Dendritic cell treated with granulocyte-macrophage colony-stimulating factor and Interleukin-4, amounts not matched to agents 40 ng/mL and 50 ng/mL, for 4 days (primary cell): ENCODE data around the gene METTL26.
A peak's percentile ranks its signal among the peaks of the same experiment; 100 is the strongest.

ENCODE experiments used
- H3K27ac Mint-ChIP-seq: one replicate; pipeline ENCODE4 v1.8.0; 2022; ENCODE audit warnings: mild to moderate bottlenecking, mixed read lengths
- H3K27me3 Mint-ChIP-seq: one replicate; pipeline ENCODE4 v1.8.0; 2022; ENCODE audit warnings: mild to moderate bottlenecking, mixed read lengths
- H3K36me3 Mint-ChIP-seq: one replicate; pipeline ENCODE4 v1.8.0; 2022; ENCODE audit warnings: low read depth, mixed read lengths
- H3K4me1 Mint-ChIP-seq: one replicate; pipeline ENCODE4 v1.8.0; 2022; ENCODE audit warnings: low read depth, mixed read lengths
- H3K4me3 Mint-ChIP-seq: one replicate; pipeline ENCODE4 v1.8.0; 2022; ENCODE audit warnings: mild to moderate bottlenecking, moderate library complexity, mixed read lengths
- H3K9me3 Mint-ChIP-seq: one replicate; pipeline ENCODE4 v1.8.0; 2022; ENCODE audit warnings: mixed read lengths
- intact Hi-C: fragments of 100-400 bp; cut with micrococcal nuclease; formaldehyde crosslinking; loops from one replicate; pipeline ENCODE4 v1.15.0; 2022

The METTL26 gene

GRCh38 chr16:670485-671352 is 34.6 kb upstream of the METTL26 start:
- Mint-ChIP-seq H3K27me3 (peaks cover 13% of the 10 kb centered on the region), H3K36me3 (peaks cover 65% of the 10 kb centered on the region), H3K9me3 (no peaks in the 10 kb centered on the region), H3K4me1 (peaks cover 30% of the 10 kb centered on the region), H3K27ac (no peak overlapping the region), H3K4me3 (no peak overlapping the region)
- intact Hi-C loops = no loop called here

- H3K4me3 Mint-ChIP-seq = no peak overlapping the region
- H3K4me1 Mint-ChIP-seq = peaks cover 23% of the 10 kb centered on the region
- no peaks in the 10 kb centered on the region for H3K9me3 Mint-ChIP-seq
- H3K27me3 Mint-ChIP-seq = peaks cover 3% of the 10 kb centered on the region
- peaks cover 61% of the 10 kb centered on the region for H3K36me3 Mint-ChIP-seq
- intact Hi-C loops = no loop called here
- H3K27ac Mint-ChIP-seq = no peak overlapping the region
These were observed 33.6 kb upstream of the METTL26 start for GRCh38 chr16:669666-670065.

- peak overlapping the region; percentile 82 for H3K4me3 Mint-ChIP-seq
- H3K4me1 Mint-ChIP-seq = peaks cover 16% of the 10 kb centered on the region
- intact Hi-C loops = no loop called here
- H3K9me3 Mint-ChIP-seq = no peaks in the 10 kb centered on the region
- no peaks in the 10 kb centered on the region for H3K27me3 Mint-ChIP-seq
- H3K36me3 Mint-ChIP-seq = peaks cover 50% of the 10 kb centered on the region
- peak overlapping the region; percentile 84 for H3K27ac Mint-ChIP-seq
These were observed 32.5 kb upstream of the METTL26 start for GRCh38 chr16:668519-669171.

GRCh38 chr16:667780-668518 is 31.8 kb upstream of the METTL26 start, which contains the start of gene RHOT2:
Gene RHOT2 (plus strand): TSS chr16:668132. CDS start chr16:668200, 68 bp downstream.
- Mint-ChIP-seq H3K4me1 (peaks cover 16% of the 10 kb centered on the region), H3K36me3 (peaks cover 45% of the 10 kb centered on the region), H3K4me3 (peak within 1 kb of the TSS; percentile 82), H3K27me3 (no peaks in the 10 kb centered on the region), H3K9me3 (no peaks in the 10 kb centered on the region), H3K27ac (peak within 1 kb of the TSS; percentile 84)
- intact Hi-C loops = loop anchor here (1.0 kb wide), 1 partner anchor 89 kb away; no protein-coding TSS in a partner anchor

- H3K27ac Mint-ChIP-seq = peak overlapping the region; percentile 84
- no peaks in the 10 kb centered on the region for H3K27me3 Mint-ChIP-seq
- no peaks in the 10 kb centered on the region for H3K9me3 Mint-ChIP-seq
- peaks cover 43% of the 10 kb centered on the region for H3K36me3 Mint-ChIP-seq
- no peak overlapping the region for H3K4me3 Mint-ChIP-seq
- intact Hi-C loops = loop anchor here (1.0 kb wide), 1 partner anchor 88 kb away; no protein-coding TSS in a partner anchor
- peaks cover 16% of the 10 kb centered on the region for H3K4me1 Mint-ChIP-seq
These were observed 31.1 kb upstream of the METTL26 start for GRCh38 chr16:667113-667779.

- no peak overlapping the region for H3K4me3 Mint-ChIP-seq
- H3K27me3 Mint-ChIP-seq = no peaks in the 10 kb centered on the region
- intact Hi-C loops = no loop called here
- peaks cover 36% of the 10 kb centered on the region for H3K36me3 Mint-ChIP-seq
- no peak overlapping the region for H3K27ac Mint-ChIP-seq
- no peaks in the 10 kb centered on the region for H3K9me3 Mint-ChIP-seq
- H3K4me1 Mint-ChIP-seq = peaks cover 19% of the 10 kb centered on the region
These were observed 30.5 kb upstream of the METTL26 start for GRCh38 chr16:666572-666971.

- H3K9me3 Mint-ChIP-seq = no peaks in the 10 kb centered on the region
- H3K27ac Mint-ChIP-seq = no peak overlapping the region
- peaks cover 20% of the 10 kb centered on the region for H3K4me1 Mint-ChIP-seq
- H3K27me3 Mint-ChIP-seq = no peaks in the 10 kb centered on the region
- H3K4me3 Mint-ChIP-seq = no peak overlapping the region
- intact Hi-C loops = no loop called here
- H3K36me3 Mint-ChIP-seq = peaks cover 21% of the 10 kb centered on the region
These were observed 26.5 kb upstream of the METTL26 start for GRCh38 chr16:662597-662996.

GRCh38 chr16:662095-662494 is 26.0 kb upstream of the METTL26 start:
- H3K27me3 Mint-ChIP-seq = no peaks in the 10 kb centered on the region
- H3K27ac Mint-ChIP-seq = no peak overlapping the region

GRCh38 chr16:661184-661821 is 25.2 kb upstream of the METTL26 start:
- H3K36me3 Mint-ChIP-seq = peaks cover 28% of the 10 kb centered on the region
- H3K27me3 Mint-ChIP-seq = no peaks in the 10 kb centered on the region
- peak overlapping the region; percentile 46 for H3K27ac Mint-ChIP-seq
- intact Hi-C loops = no loop called here
- peaks cover 18% of the 10 kb centered on the region for H3K4me1 Mint-ChIP-seq
- H3K9me3 Mint-ChIP-seq = no peaks in the 10 kb centered on the region
- H3K4me3 Mint-ChIP-seq = peak overlapping the region; percentile 6

More at GRCh38 chr16:662095-662494, 26.0 kb upstream of the METTL26 start:
- H3K9me3 Mint-ChIP-seq = no peaks in the 10 kb centered on the region
- H3K4me1 Mint-ChIP-seq = peaks cover 18% of the 10 kb centered on the region
- no peak overlapping the region for H3K4me3 Mint-ChIP-seq
- intact Hi-C loops = no loop called here
- peaks cover 21% of the 10 kb centered on the region for H3K36me3 Mint-ChIP-seq

GRCh38 chr16:660459-661183 is 24.5 kb upstream of the METTL26 start:
- H3K4me3 Mint-ChIP-seq = peak overlapping the region; percentile 63
- peaks cover 34% of the 10 kb centered on the region for H3K36me3 Mint-ChIP-seq
- intact Hi-C loops = loop anchor here (1.0 kb wide), 3 partner anchors 11 to 81 kb away; partner anchors contain the start of gene WDR90
- H3K9me3 Mint-ChIP-seq = no peaks in the 10 kb centered on the region
- no peaks in the 10 kb centered on the region for H3K27me3 Mint-ChIP-seq
- peak overlapping the region; percentile 46 for H3K27ac Mint-ChIP-seq
- H3K4me1 Mint-ChIP-seq = peaks cover 18% of the 10 kb centered on the region

- Mint-ChIP-seq H3K27me3 (no peaks in the 10 kb centered on the region), H3K4me1 (peaks cover 18% of the 10 kb centered on the region), H3K9me3 (no peaks in the 10 kb centered on the region), H3K4me3 (no peak overlapping the region), H3K27ac (peak overlapping the region; percentile 46), H3K36me3 (peaks cover 39% of the 10 kb centered on the region)
- intact Hi-C loops = loop anchor here (1.0 kb wide), 3 partner anchors 11 to 81 kb away; partner anchors contain the start of gene WDR90
These were observed 24.0 kb upstream of the METTL26 start for GRCh38 chr16:660132-660458.

- Mint-ChIP-seq H3K36me3 (peaks cover 41% of the 10 kb centered on the region), H3K4me3 (no peak overlapping the region), H3K9me3 (no peaks in the 10 kb centered on the region), H3K27ac (no peak overlapping the region), H3K27me3 (no peaks in the 10 kb centered on the region), H3K4me1 (peaks cover 18% of the 10 kb centered on the region)
- intact Hi-C loops = loop anchor here (1.0 kb wide), 3 partner anchors 10 to 80 kb away; partner anchors contain the start of gene WDR90
These were observed 23.5 kb upstream of the METTL26 start for GRCh38 chr16:659618-660017.
